Spleen (tissue), 7 donors: ENCODE results near the gene DHX38.

Experiments used
- POLR2A ChIP-seq, 3 donors: fragments of 450-650 bp; IDR thresholded peaks; one replicate each; pipeline ENCODE4 v1.5.1; 2017; ENCODE audit warnings: antibody characterized with exemption in 3 of 3, mild to moderate bottlenecking in 1 of 3
- POLR2AphosphoS5 ChIP-seq, 3 donors: sonication (generic); formaldehyde crosslinking; IDR thresholded peaks; one replicate each; pipeline ENCODE4 v1.5.1; 2017; ENCODE audit warnings: antibody characterized with exemption in 3 of 3
- TF ChIP-seq, protein P1 (sequence below), 11 experiments: fragments of 200-600 bp in 7 of 11; fragments of 450-650 bp in 4 of 11; sonication (generic) in 4 of 11; IDR thresholded peaks in 8 of 11; conservative IDR thresholded peaks in 3 of 11; 1 replicate in 7 of 11; 2 replicates in 4 of 11; pipeline versions ENCODE4 v1.4.0 to v1.8.0; 2016 to 2021; ENCODE audit warnings: antibody characterized with exemption in 11 of 11, inconsistent platforms in 4 of 11, mild to moderate bottlenecking in 1 of 11
- donor health status: DM: no; HTN: no; CAD: no; lungs with moderate emphysema.
- donor health status: DM: no; HTN: no; CAD: no.
- donor health status: DM: no; HTN: no; CAD: no.

DNA sequence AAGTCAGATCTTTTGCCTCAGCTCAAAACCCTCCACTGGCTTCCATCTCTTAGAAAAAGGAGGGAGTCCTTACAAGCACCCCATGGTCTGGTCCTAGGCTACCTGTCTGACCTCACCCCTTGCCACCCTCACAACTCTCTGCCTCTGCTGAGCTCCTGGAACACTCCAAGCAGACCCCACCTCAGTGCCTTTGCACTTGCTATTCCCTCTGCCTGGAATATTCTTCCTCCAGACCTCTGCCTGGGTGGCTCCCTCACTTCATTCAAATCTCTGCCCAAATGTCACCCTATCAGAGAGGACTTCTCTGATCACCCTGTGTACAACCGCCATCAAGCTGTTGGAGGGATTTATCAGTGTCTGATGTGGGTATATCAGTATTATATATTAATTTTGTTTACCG lies 40.9 kb downstream of the DHX38 start:
- TF ChIP-seq, protein P1, sequence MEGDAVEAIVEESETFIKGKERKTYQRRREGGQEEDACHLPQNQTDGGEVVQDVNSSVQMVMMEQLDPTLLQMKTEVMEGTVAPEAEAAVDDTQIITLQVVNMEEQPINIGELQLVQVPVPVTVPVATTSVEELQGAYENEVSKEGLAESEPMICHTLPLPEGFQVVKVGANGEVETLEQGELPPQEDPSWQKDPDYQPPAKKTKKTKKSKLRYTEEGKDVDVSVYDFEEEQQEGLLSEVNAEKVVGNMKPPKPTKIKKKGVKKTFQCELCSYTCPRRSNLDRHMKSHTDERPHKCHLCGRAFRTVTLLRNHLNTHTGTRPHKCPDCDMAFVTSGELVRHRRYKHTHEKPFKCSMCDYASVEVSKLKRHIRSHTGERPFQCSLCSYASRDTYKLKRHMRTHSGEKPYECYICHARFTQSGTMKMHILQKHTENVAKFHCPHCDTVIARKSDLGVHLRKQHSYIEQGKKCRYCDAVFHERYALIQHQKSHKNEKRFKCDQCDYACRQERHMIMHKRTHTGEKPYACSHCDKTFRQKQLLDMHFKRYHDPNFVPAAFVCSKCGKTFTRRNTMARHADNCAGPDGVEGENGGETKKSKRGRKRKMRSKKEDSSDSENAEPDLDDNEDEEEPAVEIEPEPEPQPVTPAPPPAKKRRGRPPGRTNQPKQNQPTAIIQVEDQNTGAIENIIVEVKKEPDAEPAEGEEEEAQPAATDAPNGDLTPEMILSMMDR (IDR thresholded peaks at IDR 0.05 in 8 of 11, conservative IDR thresholded peaks at IDR 0.05 in 3 of 11): no peak
- TF ChIP-seq POLR2AphosphoS5 (IDR thresholded peaks at IDR 0.05) (no peak), POLR2A (IDR thresholded peaks at IDR 0.05) (no peak)
